CD4-positive, alpha-beta memory T cell (primary cell): ENCODE results near the gene IRS2. TPM values are rescaled to one million over a fixed set of nuclear protein-coding genes. Genes with fewer than 3 reads are reported as not detected.

ENCODE experiments used
- CTCF ChIA-PET: fragments of 350-600 bp; sonication (Branson Sonifier 250); formaldehyde crosslinking; loops from one replicate; lab custom pipeline; 2021; ENCODE audit warnings: inconsistent platforms; ENCODE audit not compliant: partially characterized antibody; lab: Charles Lee
- POLR2A ChIA-PET: fragments of 350-600 bp; sonication (Branson Sonifier 250); formaldehyde crosslinking; loops from one replicate; lab custom pipeline; 2021; ENCODE audit not compliant: partially characterized antibody; lab: Charles Lee
- DNase-seq, 5 donors: peaks; one replicate each; pipeline versions ENCODE4 v3.0.0 to v3.0.0-alpha.2; 2020 to 2022; ENCODE audit warnings: mixed read lengths in 1 of 5
- H3K27ac ChIP-seq: one replicate; pipeline ENCODE4 v1.7.0; 2013; ENCODE audit warnings: low read depth, low read length
- H3K27me3 ChIP-seq: 2 replicates; pipeline ENCODE4 v1.7.0; 2013; ENCODE audit warnings: mild to moderate bottlenecking, low read length, moderate library complexity; ENCODE audit not compliant: insufficient read depth
- H3K36me3 ChIP-seq: 2 replicates; pipeline ENCODE4 v1.7.0; 2013; ENCODE audit warnings: mild to moderate bottlenecking, low read length, moderate library complexity; ENCODE audit not compliant: insufficient read depth
- H3K4me1 ChIP-seq: 2 replicates; pipeline ENCODE4 v1.7.0; 2013; ENCODE audit warnings: mild to moderate bottlenecking, low read length, moderate library complexity; ENCODE audit not compliant: insufficient read depth
- H3K4me3 ChIP-seq, 2 donors: one replicate each; pipeline ENCODE4 v1.7.0; 2013; ENCODE audit warnings: low read length in 2 of 2, mild to moderate bottlenecking in 1 of 2
- H3K9me3 ChIP-seq, 2 donors: one replicate each; pipeline ENCODE4 v1.7.0; 2013; ENCODE audit warnings: low read length in 2 of 2, control low read depth in 1 of 2; ENCODE audit not compliant: control insufficient read depth in 1 of 2
- H3K27ac Mint-ChIP-seq, 7 donors: one replicate each; pipeline ENCODE4 v1.8.0; 2020 to 2021; ENCODE audit warnings: mixed read lengths in 7 of 7, mild to moderate bottlenecking in 6 of 7, inconsistent platforms in 3 of 7, moderate library complexity in 3 of 7
- H3K27me3 Mint-ChIP-seq, 2 donors: one replicate each; pipeline ENCODE4 v1.8.0; 2020 to 2021; ENCODE audit warnings: mixed read lengths in 2 of 2
- H3K36me3 Mint-ChIP-seq, 2 donors: one replicate each; pipeline ENCODE4 v1.8.0; 2020 to 2021; ENCODE audit warnings: mixed read lengths in 2 of 2, inconsistent platforms in 1 of 2, mild to moderate bottlenecking in 1 of 2
- H3K4me1 Mint-ChIP-seq, 4 donors: one replicate each; pipeline ENCODE4 v1.8.0; 2020 to 2021; ENCODE audit warnings: mixed read lengths in 4 of 4, mild to moderate bottlenecking in 1 of 4
- H3K4me3 Mint-ChIP-seq, 8 donors: one replicate each; pipeline ENCODE4 v1.8.0; 2020 to 2021; ENCODE audit warnings: mixed read lengths in 8 of 8, mild to moderate bottlenecking in 7 of 8, moderate library complexity in 6 of 8, inconsistent platforms in 3 of 8
- H3K9me3 Mint-ChIP-seq, 8 donors: one replicate each; pipeline ENCODE4 v1.8.0; 2020 to 2021; ENCODE audit warnings: mixed read lengths in 8 of 8, mild to moderate bottlenecking in 5 of 8, inconsistent platforms in 3 of 8, moderate library complexity in 1 of 8
- intact Hi-C: fragments of 100-400 bp; cut with micrococcal nuclease; formaldehyde crosslinking; loops from one replicate; pipeline ENCODE4 v1.15.1; 2023
- polyA plus RNA-seq, 2 donors: library from polyadenylated mRNA; unstranded; fragments of 300-500 nt; fragmentation: Illumina TruSeq; gene quantifications; one replicate each; pipeline ENCODE4 v1.2.3, GENCODE V29; 2021
- total RNA-seq, 2 experiments: library from RNA; stranded (reverse); gene quantifications; one replicate each; pipeline ENCODE4 v1.2.3, GENCODE V29; 2021

The IRS2 gene
- total and polyA plus RNA-seq, 4 experiments from 2014 or later = 1.3 to 21.4 (median 12.2) TPM

- no peak overlapping the region for H3K27ac Mint-ChIP-seq
- POLR2A ChIA-PET = no interaction called here
- no peaks in the 10 kb centered on the region for H3K27me3 Mint-ChIP-seq
- no peaks in the 10 kb centered on the region for H3K9me3 ChIP-seq
- peaks cover 15 to 21% of the 10 kb centered on the region in 2 donors for H3K36me3 Mint-ChIP-seq
- H3K4me1 Mint-ChIP-seq = peaks cover 0 to 1% (median 1%) of the 10 kb centered on the region in 4 donors
- peaks cover 1% of the 10 kb centered on the region for H3K4me1 ChIP-seq
- DNase-seq = no peak
- CTCF ChIA-PET = no interaction called here
- H3K27me3 ChIP-seq = no peaks in the 10 kb centered on the region
- intact Hi-C loops = no loop called here
- no peak overlapping the region for H3K4me3 ChIP-seq
- H3K4me3 Mint-ChIP-seq = no peak overlapping the region
- no peak overlapping the region for H3K27ac ChIP-seq
- H3K9me3 Mint-ChIP-seq = peaks cover 0 to 7% (median 0%) of the 10 kb centered on the region in 8 donors
- no peaks in the 10 kb centered on the region for H3K36me3 ChIP-seq
Observed at GRCh38 chr13:109749365-109749764, 37.0 kb downstream of the IRS2 start.

DNA sequence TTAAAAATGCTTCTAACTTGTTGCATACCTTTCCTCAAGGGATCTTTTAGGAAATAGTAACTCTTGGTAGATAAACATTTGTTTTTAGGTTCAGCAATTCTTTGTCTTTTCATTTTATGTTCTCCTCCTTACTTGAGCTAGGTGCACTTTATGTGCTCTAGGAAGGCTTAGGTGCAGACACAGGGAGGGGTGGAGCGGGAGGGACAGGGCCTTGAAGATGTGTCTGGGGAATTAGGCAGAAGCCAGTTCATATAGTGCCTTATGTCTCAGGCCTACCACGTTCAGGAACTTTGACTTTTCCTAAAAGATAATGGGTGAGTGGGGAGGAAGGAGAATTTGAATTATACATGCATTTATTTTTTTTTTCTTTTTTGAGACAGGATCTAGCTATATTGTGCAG, 37.7 kb downstream of the IRS2 start:
- H3K27ac ChIP-seq = no peak overlapping the region
- CTCF ChIA-PET = no interaction called here

GRCh38 chr13:109747524-109747923, 38.9 kb downstream of the IRS2 start:
- no peak overlapping the region for H3K27ac ChIP-seq
- no peaks in the 10 kb centered on the region for H3K36me3 ChIP-seq
- H3K27ac Mint-ChIP-seq = no peak overlapping the region
- DNase-seq = no peak
- H3K4me1 Mint-ChIP-seq = peaks cover 5 to 15% (median 10%) of the 10 kb centered on the region in 4 donors
- ChIA-PET POLR2A (interaction anchor here (0.5 kb wide), 1 partner anchor 787 kb away, joined by 3 read pairs; no protein-coding TSS in a partner anchor), CTCF (no interaction called here)
- intact Hi-C loops = no loop called here
- H3K4me3 Mint-ChIP-seq = no peak overlapping the region
- no peaks in the 10 kb centered on the region for H3K27me3 Mint-ChIP-seq
- H3K4me3 ChIP-seq = no peak overlapping the region
- peaks cover 0 to 7% (median 0%) of the 10 kb centered on the region in 8 donors for H3K9me3 Mint-ChIP-seq
- no peaks in the 10 kb centered on the region for H3K27me3 ChIP-seq
- no peaks in the 10 kb centered on the region for H3K9me3 ChIP-seq
- H3K4me1 ChIP-seq = peaks cover 13% of the 10 kb centered on the region
- peaks cover 3 to 7% of the 10 kb centered on the region in 2 donors for H3K36me3 Mint-ChIP-seq

More for the DNA sequence above, 37.7 kb downstream of the IRS2 start:
- H3K4me3 ChIP-seq = no peak overlapping the region
- no peak for DNase-seq
- Mint-ChIP-seq H3K4me1 (peaks cover 3 to 8% (median 8%) of the 10 kb centered on the region in 4 donors), H3K27ac (no peak overlapping the region), H3K36me3 (peaks cover 11 to 16% of the 10 kb centered on the region in 2 donors), H3K4me3 (no peak overlapping the region), H3K27me3 (no peaks in the 10 kb centered on the region), H3K9me3 (peaks cover 0 to 7% (median 0%) of the 10 kb centered on the region in 8 donors)
- peaks cover 8% of the 10 kb centered on the region for H3K4me1 ChIP-seq
- intact Hi-C loops = no loop called here
- H3K27me3 ChIP-seq = no peaks in the 10 kb centered on the region
- H3K9me3 ChIP-seq = no peaks in the 10 kb centered on the region
- no peaks in the 10 kb centered on the region for H3K36me3 ChIP-seq
- POLR2A ChIA-PET = no interaction called here

DNA sequence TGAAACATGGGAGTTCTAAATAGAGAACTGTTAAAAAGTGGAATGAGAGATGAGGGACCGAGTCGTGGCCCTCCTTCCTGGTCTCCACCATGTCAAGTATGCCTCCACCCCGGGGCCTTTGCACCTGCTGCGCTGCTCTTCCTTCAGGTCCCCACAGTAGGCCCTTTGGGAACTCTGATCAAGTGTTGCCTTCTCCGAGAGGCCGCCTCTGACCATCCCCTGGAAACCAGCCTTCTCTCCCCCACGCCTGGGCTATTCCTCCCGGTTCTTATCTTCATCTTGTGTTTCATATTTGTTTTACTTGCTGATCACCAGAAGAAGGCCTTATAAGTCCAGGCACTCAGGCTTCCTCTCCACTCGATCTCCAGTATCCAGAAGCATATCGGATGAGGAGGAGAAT, 40.0 kb downstream of the IRS2 start:
- Mint-ChIP-seq H3K9me3 (peaks cover 0 to 7% (median 0%) of the 10 kb centered on the region in 8 donors), H3K27me3 (no peaks in the 10 kb centered on the region), H3K36me3 (peaks cover 0 to 2% of the 10 kb centered on the region in 2 donors), H3K27ac (peak overlapping the region in 2 of 7 donors; percentile 6 to 37), H3K4me1 (peaks cover 5 to 15% (median 10%) of the 10 kb centered on the region in 4 donors), H3K4me3 (no peak overlapping the region)
- CTCF ChIA-PET = no interaction called here
- intact Hi-C loops = no loop called here
- Histone ChIP-seq H3K27ac (no peak overlapping the region), H3K4me3 (no peak overlapping the region), H3K36me3 (no peaks in the 10 kb centered on the region), H3K9me3 (no peaks in the 10 kb centered on the region), H3K27me3 (no peaks in the 10 kb centered on the region), H3K4me1 (peaks cover 13% of the 10 kb centered on the region)
- POLR2A ChIA-PET = no interaction called here
- DNase-seq = no peak

GRCh38 chr13:109745702-109746101, 40.7 kb downstream of the IRS2 start:
- intact Hi-C loops = no loop called here
- CTCF ChIA-PET = no interaction called here
- H3K4me1 ChIP-seq = peaks cover 13% of the 10 kb centered on the region
- Mint-ChIP-seq H3K4me3 (no peak overlapping the region), H3K36me3 (no peaks in the 10 kb centered on the region), H3K27me3 (no peaks in the 10 kb centered on the region), H3K27ac (no peak overlapping the region), H3K4me1 (peaks cover 5 to 15% (median 12%) of the 10 kb centered on the region in 4 donors), H3K9me3 (peaks cover 0 to 7% (median 0%) of the 10 kb centered on the region in 8 donors)
- H3K27me3 ChIP-seq = no peaks in the 10 kb centered on the region
- H3K9me3 ChIP-seq = no peaks in the 10 kb centered on the region
- H3K27ac ChIP-seq = no peak overlapping the region
- H3K4me3 ChIP-seq = no peak overlapping the region
- no peak for DNase-seq
- H3K36me3 ChIP-seq = no peaks in the 10 kb centered on the region
- POLR2A ChIA-PET = no interaction called here

- H3K36me3 Mint-ChIP-seq = no peaks in the 10 kb centered on the region
- H3K4me3 Mint-ChIP-seq = no peak overlapping the region
- H3K4me1 Mint-ChIP-seq = peaks cover 5 to 15% (median 12%) of the 10 kb centered on the region in 4 donors
- ChIA-PET POLR2A (no interaction called here), CTCF (no interaction called here)
- intact Hi-C loops = no loop called here
- Histone ChIP-seq H3K27me3 (no peaks in the 10 kb centered on the region), H3K9me3 (no peaks in the 10 kb centered on the region), H3K27ac (no peak overlapping the region), H3K4me3 (no peak overlapping the region), H3K36me3 (no peaks in the 10 kb centered on the region), H3K4me1 (peaks cover 13% of the 10 kb centered on the region)
- H3K9me3 Mint-ChIP-seq = peaks cover 0 to 3% (median 0%) of the 10 kb centered on the region in 8 donors
- H3K27ac Mint-ChIP-seq = no peak overlapping the region
- DNase-seq = no peak
- no peaks in the 10 kb centered on the region for H3K27me3 Mint-ChIP-seq
Observed at GRCh38 chr13:109745060-109745459, 41.3 kb downstream of the IRS2 start.

DNA sequence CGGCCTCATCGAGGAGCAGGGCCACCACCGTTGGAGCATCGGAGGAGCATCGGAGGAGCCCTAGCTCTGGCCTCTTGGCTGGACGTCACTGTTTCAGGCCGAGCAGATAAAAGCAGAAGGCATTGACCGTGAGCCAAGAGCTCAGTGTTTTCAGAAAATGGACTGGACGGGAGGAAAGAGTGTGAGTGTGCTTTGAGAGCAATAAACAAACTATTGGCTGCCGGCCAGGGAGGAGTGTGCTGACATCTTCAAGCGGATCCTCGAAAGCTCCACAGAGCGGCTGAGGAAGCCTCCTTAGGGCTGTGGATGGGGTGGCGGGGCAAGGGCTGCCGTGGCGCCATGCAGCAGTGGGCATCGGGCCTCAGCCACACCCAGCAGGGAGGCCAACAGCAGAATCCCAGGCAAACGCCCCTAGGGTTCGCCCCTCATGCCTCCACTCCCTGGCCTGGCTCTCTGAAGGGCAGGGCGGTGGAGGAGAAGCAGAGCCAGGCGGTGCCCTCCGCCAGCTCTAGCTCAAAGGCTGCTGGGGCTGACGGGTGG, 41.8 kb downstream of the IRS2 start:
- no peaks in the 10 kb centered on the region for H3K36me3 ChIP-seq
- no peak overlapping the region for H3K27ac ChIP-seq
- Mint-ChIP-seq H3K4me3 (no peak overlapping the region), H3K27me3 (no peaks in the 10 kb centered on the region), H3K27ac (peak overlapping the region in 2 of 7 donors; percentile 31 to 67), H3K9me3 (peaks cover 0 to 3% (median 0%) of the 10 kb centered on the region in 8 donors), H3K4me1 (peaks cover 5 to 15% (median 12%) of the 10 kb centered on the region in 4 donors), H3K36me3 (no peaks in the 10 kb centered on the region)
- CTCF ChIA-PET = interaction anchor here (1.6 kb wide), 1 partner anchor 9 kb away, joined by 3 read pairs; no protein-coding TSS in a partner anchor
- H3K9me3 ChIP-seq = no peaks in the 10 kb centered on the region
- H3K4me1 ChIP-seq = peaks cover 13% of the 10 kb centered on the region
- no peaks in the 10 kb centered on the region for H3K27me3 ChIP-seq
- POLR2A ChIA-PET = interaction anchor here (1.9 kb wide), 1 partner anchor 40 kb away, joined by 5 read pairs; no protein-coding TSS in a partner anchor
- no peak overlapping the region for H3K4me3 ChIP-seq
- DNase-seq = no peak
- intact Hi-C loops = no loop called here
